Activated CD4-positive, alpha-beta memory T cell treated with anti-CD3 and anti-CD28 coated beads, Interleukin-2, amount 10 ng/mL, durations not matched to agents 7 days and 5 days (primary cell): Measurements from ENCODE around the gene RAB4A. TPM values are rescaled to one million over a fixed set of nuclear protein-coding genes. Genes with fewer than 3 reads are reported as not detected.
A peak's percentile ranks its signal among the peaks of the same experiment; 100 is the strongest.
"Not testable (repeated sequence)": the region's sequence is repeated elsewhere in the genome, so short reads cannot be mapped to it uniquely, and the experiment has no call there.

ENCODE experiments used
- CTCF ChIA-PET: fragments of 350-600 bp; sonication (Branson Sonifier 250); formaldehyde crosslinking; loops from one replicate; lab custom pipeline; 2021; ENCODE audit warnings: antibody characterized with exemption, inconsistent platforms; lab: Charles Lee
- POLR2A ChIA-PET: fragments of 350-600 bp; sonication (Branson Sonifier 250); formaldehyde crosslinking; loops from one replicate; lab custom pipeline; 2021; ENCODE audit warnings: antibody characterized with exemption; lab: Charles Lee
- DNase-seq: peaks from one replicate; pipeline ENCODE4 v3.0.0-alpha.2; 2020
- H3K27ac Mint-ChIP-seq: one replicate; pipeline ENCODE4 v1.8.0; 2021; ENCODE audit warnings: mild to moderate bottlenecking, mixed read lengths
- H3K27me3 Mint-ChIP-seq: one replicate; pipeline ENCODE4 v1.8.0; 2021; ENCODE audit warnings: mixed read lengths
- H3K36me3 Mint-ChIP-seq: one replicate; pipeline ENCODE4 v1.8.0; 2021; ENCODE audit warnings: low read depth, mixed read lengths
- H3K4me1 Mint-ChIP-seq: one replicate; pipeline ENCODE4 v1.8.0; 2021; ENCODE audit warnings: mixed read lengths
- H3K4me3 Mint-ChIP-seq: one replicate; pipeline ENCODE4 v1.8.0; 2021; ENCODE audit warnings: mild to moderate bottlenecking, mixed read lengths
- H3K9me3 Mint-ChIP-seq: one replicate; pipeline ENCODE4 v1.8.0; 2021; ENCODE audit warnings: mixed read lengths
- total RNA-seq, 2 experiments: library from RNA; stranded (reverse); gene quantifications; one replicate each; pipeline ENCODE4 v1.2.3, GENCODE V29; 2021

The RAB4A gene
- total RNA-seq, 2 experiments from 2014 or later, result 30.9 to 38.0 TPM

DNA sequence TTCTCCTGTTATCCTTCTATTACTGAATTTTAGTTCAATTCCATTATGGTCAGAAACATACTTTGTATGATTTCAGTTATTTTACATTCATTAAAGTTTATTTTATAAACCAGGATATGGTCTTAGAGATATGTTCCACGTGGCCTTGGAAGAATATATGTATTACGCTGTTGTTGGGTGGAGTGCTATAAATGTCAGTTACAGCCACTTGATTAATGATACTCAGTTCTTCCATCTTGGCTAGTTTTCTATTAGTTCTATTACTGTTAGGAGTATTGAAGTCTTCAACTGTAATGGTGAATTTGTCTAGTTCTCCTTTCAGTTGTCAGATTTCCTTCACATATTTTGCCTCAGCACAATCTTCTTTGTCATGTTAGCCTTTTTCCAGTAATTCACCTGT is 45.3 kb downstream of the RAB4A start:
- no peak overlapping the region for H3K4me3 Mint-ChIP-seq
- peaks cover 22% of the 10 kb centered on the region for H3K36me3 Mint-ChIP-seq
- no peaks in the 10 kb centered on the region for H3K4me1 Mint-ChIP-seq
- H3K27ac Mint-ChIP-seq, result no peak overlapping the region
- POLR2A ChIA-PET, result no interaction called here
- H3K27me3 Mint-ChIP-seq, result no peaks in the 10 kb centered on the region
- CTCF ChIA-PET, result no interaction called here
- no peak for DNase-seq
- no peaks in the 10 kb centered on the region for H3K9me3 Mint-ChIP-seq

DNA sequence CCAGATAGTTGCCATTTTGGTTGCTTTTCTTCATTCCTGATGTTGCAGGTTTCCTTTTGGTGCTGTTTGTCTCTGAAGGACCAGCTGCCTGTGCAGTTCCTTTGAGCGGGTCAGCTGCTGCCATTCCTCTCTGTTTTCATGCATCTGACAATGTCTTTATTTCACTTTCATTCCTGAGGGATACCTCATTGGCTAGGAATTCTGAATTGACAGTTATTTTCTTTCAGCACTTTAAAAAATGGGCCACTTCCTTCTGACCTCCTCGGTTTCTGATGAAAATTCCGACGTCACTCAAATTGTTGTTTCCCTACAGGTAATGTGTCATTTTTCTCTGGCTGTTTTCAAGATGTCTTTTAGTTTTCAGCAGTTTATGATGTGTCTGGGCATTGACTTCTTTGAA is 47.1 kb downstream of the RAB4A start:
- H3K27ac Mint-ChIP-seq, result no peak overlapping the region
- H3K4me1 Mint-ChIP-seq, result no peaks in the 10 kb centered on the region
- H3K27me3 Mint-ChIP-seq, result no peaks in the 10 kb centered on the region
- no peak for DNase-seq
- H3K9me3 Mint-ChIP-seq, result no peaks in the 10 kb centered on the region
- peaks cover 28% of the 10 kb centered on the region for H3K36me3 Mint-ChIP-seq
- ChIA-PET POLR2A (no interaction called here), CTCF (no interaction called here)
- H3K4me3 Mint-ChIP-seq, result no peak overlapping the region

- no peaks in the 10 kb centered on the region for H3K27me3 Mint-ChIP-seq
- POLR2A ChIA-PET, result interaction anchor here (0.9 kb wide), 1 partner anchor 19 kb away, joined by 3 read pairs; no protein-coding TSS in a partner anchor
- no peak overlapping the region for H3K4me3 Mint-ChIP-seq
- no peak overlapping the region for H3K27ac Mint-ChIP-seq
- peaks cover 4% of the 10 kb centered on the region for H3K4me1 Mint-ChIP-seq
- DNase-seq, result no peak
- CTCF ChIA-PET, result no interaction called here
- H3K9me3 Mint-ChIP-seq, result no peaks in the 10 kb centered on the region
- H3K36me3 Mint-ChIP-seq, result peaks cover 39% of the 10 kb centered on the region
Measured at GRCh38 chr1:229319487-229319886, 48.6 kb downstream of the RAB4A start.

GRCh38 chr1:229323201-229323600 is 52.3 kb downstream of the RAB4A start:
- Mint-ChIP-seq H3K9me3 (no peaks in the 10 kb centered on the region), H3K4me3 (no peak overlapping the region), H3K36me3 (peaks cover 55% of the 10 kb centered on the region), H3K27ac (no peak overlapping the region), H3K4me1 (peaks cover 35% of the 10 kb centered on the region), H3K27me3 (no peaks in the 10 kb centered on the region)
- ChIA-PET CTCF (no interaction called here), POLR2A (no interaction called here)
- DNase-seq, result no peak

- H3K36me3 Mint-ChIP-seq, result peaks cover 57% of the 10 kb centered on the region
- ChIA-PET POLR2A (no interaction called here), CTCF (interaction anchor here (0.7 kb wide), 1 partner anchor 28 kb away, joined by 4 read pairs; no protein-coding TSS in a partner anchor)
- no peak overlapping the region for H3K27ac Mint-ChIP-seq
- peaks cover 40% of the 10 kb centered on the region for H3K4me1 Mint-ChIP-seq
- no peak for DNase-seq
- H3K4me3 Mint-ChIP-seq, result no peak overlapping the region
- H3K27me3 Mint-ChIP-seq, result no peaks in the 10 kb centered on the region
- H3K9me3 Mint-ChIP-seq, result no peaks in the 10 kb centered on the region
Measured at GRCh38 chr1:229323885-229324553, 53.1 kb downstream of the RAB4A start.

GRCh38 chr1:229325401-229325800 is 54.5 kb downstream of the RAB4A start:
- POLR2A ChIA-PET, result interaction anchor here (1.0 to 2.9 kb wide), 5 partner anchors 10 to 116 kb away, joined by 3 to 14 read pairs (median 4); partner anchors contain the start of genes CCSAP and RAB4A
- Mint-ChIP-seq H3K4me1 (peaks cover 40% of the 10 kb centered on the region), H3K27ac (peak overlapping the region; percentile 78), H3K4me3 (peak overlapping the region; percentile 35), H3K9me3 (no peaks in the 10 kb centered on the region), H3K27me3 (no peaks in the 10 kb centered on the region), H3K36me3 (peaks cover 51% of the 10 kb centered on the region)
- CTCF ChIA-PET, result no interaction called here
- DNase-seq, result no peak

GRCh38 chr1:229325853-229326487 is 55.1 kb downstream of the RAB4A start:
- Mint-ChIP-seq H3K36me3 (peaks cover 51% of the 10 kb centered on the region), H3K27ac (peak overlapping the region; percentile 78), H3K4me1 (peaks cover 40% of the 10 kb centered on the region), H3K4me3 (peak overlapping the region; percentile 52), H3K27me3 (no peaks in the 10 kb centered on the region), H3K9me3 (no peaks in the 10 kb centered on the region)
- DNase-seq, result no peak
- ChIA-PET CTCF (no interaction called here), POLR2A (interaction anchor here (1.0 to 2.9 kb wide), 6 partner anchors 10 to 115 kb away, joined by 3 to 14 read pairs (median 4); partner anchors contain the start of genes CCSAP and RAB4A)

DNA sequence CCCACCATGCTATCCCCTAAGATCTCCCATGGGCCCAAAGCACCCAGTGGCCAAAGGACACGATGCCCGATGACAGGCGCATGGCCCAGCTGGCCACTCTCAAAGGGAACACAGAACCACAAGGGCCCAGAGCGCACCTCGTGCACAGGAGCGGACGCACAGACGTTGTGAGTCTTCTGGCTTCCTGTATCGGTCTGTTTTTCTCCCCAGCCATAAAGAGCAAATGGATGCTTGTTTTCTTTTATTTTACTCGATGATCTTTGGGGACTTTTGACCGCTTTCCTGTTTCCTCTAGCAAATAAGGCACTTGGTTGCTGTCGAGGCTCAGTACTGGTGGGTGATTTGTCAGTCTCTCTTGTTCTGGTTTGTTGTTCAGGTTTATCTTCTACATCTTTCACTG is 55.7 kb downstream of the RAB4A start:
- Mint-ChIP-seq H3K4me3 (peak overlapping the region; percentile 52), H3K9me3 (no peaks in the 10 kb centered on the region), H3K4me1 (peaks cover 40% of the 10 kb centered on the region), H3K36me3 (peaks cover 51% of the 10 kb centered on the region), H3K27me3 (no peaks in the 10 kb centered on the region), H3K27ac (peak overlapping the region; percentile 78)
- DNase-seq, result peak; percentile 23
- ChIA-PET CTCF (no interaction called here), POLR2A (interaction anchor here (1.0 to 2.9 kb wide), 4 partner anchors 11 to 55 kb away, joined by 4 to 14 read pairs (median 6); partner anchors contain the start of genes CCSAP and RAB4A)

GRCh38 chr1:229327765-229328164 is 56.9 kb downstream of the RAB4A start:
- Mint-ChIP-seq H3K36me3 (peaks cover 44% of the 10 kb centered on the region), H3K4me1 (peaks cover 40% of the 10 kb centered on the region), H3K27ac (peak overlapping the region; percentile 55)
- POLR2A ChIA-PET, result interaction anchor here (0.6 kb wide), 1 partner anchor 74 kb away, joined by 3 read pairs; no protein-coding TSS in a partner anchor
- H3K9me3 Mint-ChIP-seq, H3K4me3 Mint-ChIP-seq, H3K27me3 Mint-ChIP-seq: not testable (repeated sequence)
- DNase-seq, result peak; percentile 28
- CTCF ChIA-PET, result interaction anchor here (0.7 kb wide), 1 partner anchor 478 kb away, joined by 3 read pairs; no protein-coding TSS in a partner anchor

DNA sequence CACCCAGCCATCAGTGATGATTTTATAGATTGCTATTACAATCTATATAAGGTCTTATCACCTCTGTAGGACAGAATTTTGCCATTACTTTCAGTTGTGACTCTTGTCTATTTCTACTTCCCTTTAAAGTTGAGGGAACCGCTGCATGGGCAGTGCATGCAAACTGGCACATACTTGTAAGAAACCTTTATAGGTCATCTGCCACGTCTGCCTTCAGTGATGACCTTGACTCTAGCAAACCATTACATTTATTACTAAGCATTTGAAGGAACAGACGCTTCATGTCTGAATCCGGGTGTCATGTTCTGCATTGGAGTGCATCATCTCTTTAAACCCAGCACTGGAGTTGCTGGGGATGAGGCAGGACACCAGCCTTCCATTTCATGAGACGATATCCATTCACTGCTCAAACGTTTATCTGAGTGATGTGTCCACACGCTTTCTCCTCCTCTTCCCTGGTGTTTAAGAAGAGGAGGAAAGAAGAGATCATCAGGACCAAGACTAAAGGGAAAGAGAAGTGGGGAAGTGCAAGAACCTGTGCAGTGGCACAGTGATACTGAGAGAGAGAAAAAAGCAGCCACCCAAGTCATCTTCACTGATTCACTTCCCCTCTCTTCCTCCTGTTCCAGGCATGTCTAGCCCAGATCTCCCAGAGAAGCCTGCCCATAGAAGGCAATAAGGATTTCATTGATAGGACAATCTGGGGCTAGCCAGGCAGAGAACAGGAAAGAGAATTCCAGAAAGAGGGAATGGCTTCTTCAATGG is 57.9 kb downstream of the RAB4A start:
- Mint-ChIP-seq H3K4me3 (no peak overlapping the region), H3K27ac (no peak overlapping the region), H3K36me3 (peaks cover 39% of the 10 kb centered on the region), H3K9me3 (no peaks in the 10 kb centered on the region), H3K27me3 (no peaks in the 10 kb centered on the region), H3K4me1 (peaks cover 40% of the 10 kb centered on the region)
- POLR2A ChIA-PET, result no interaction called here
- no peak for DNase-seq
- CTCF ChIA-PET, result no interaction called here

- CTCF ChIA-PET, result interaction anchor here (0.6 kb wide), 1 partner anchor 780 kb away, joined by 3 read pairs; no protein-coding TSS in a partner anchor
- POLR2A ChIA-PET, result interaction anchor here (1.0 to 1.1 kb wide), 2 partner anchors 8 to 174 kb away, joined by 3 to 5 read pairs; partner anchors contain the start of genes CCSAP and NUP133
- H3K9me3 Mint-ChIP-seq, result peaks cover 6% of the 10 kb centered on the region
- no peaks in the 10 kb centered on the region for H3K27me3 Mint-ChIP-seq
- no peak overlapping the region for H3K27ac Mint-ChIP-seq
- H3K4me1 Mint-ChIP-seq, result peaks cover 24% of the 10 kb centered on the region
- no peak for DNase-seq
- no peak overlapping the region for H3K4me3 Mint-ChIP-seq
- peaks cover 24% of the 10 kb centered on the region for H3K36me3 Mint-ChIP-seq
Measured at GRCh38 chr1:229334269-229334668, 63.4 kb downstream of the RAB4A start.

DNA sequence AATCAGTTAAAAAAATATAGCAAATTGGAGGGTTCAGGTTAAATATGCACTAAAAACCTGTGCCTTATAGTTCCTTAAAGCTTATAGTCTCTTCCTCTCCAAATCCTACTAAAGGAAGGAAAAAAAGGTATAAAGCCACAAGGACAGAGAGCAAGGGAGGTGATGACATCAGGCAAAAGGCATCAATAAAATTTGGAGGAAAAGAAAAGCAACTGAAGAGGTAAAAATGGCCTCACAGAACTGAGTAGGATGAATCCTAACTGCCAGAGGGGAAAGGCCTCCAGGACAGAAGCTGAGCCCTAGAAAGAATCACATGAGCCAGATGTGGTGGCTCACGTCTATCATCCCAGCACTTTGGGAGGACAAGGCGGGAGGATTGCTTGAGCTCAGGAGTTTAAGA is 63.8 kb downstream of the RAB4A start:
- ChIA-PET CTCF (interaction anchor here (0.6 kb wide), 1 partner anchor 780 kb away, joined by 3 read pairs; no protein-coding TSS in a partner anchor), POLR2A (interaction anchor here (1.0 kb wide), 1 partner anchor 174 kb away, joined by 3 read pairs; the partner anchor contains the start of gene NUP133)
- DNase-seq, result no peak
- Mint-ChIP-seq H3K36me3 (peaks cover 24% of the 10 kb centered on the region), H3K4me3 (no peak overlapping the region), H3K9me3 (peaks cover 6% of the 10 kb centered on the region), H3K4me1 (peaks cover 29% of the 10 kb centered on the region), H3K27ac (no peak overlapping the region), H3K27me3 (no peaks in the 10 kb centered on the region)
